HepG2 (cell line): ENCODE results near the gene TSPAN13. TPM values are rescaled to one million over a fixed set of nuclear protein-coding genes. Genes with fewer than 3 reads are reported as not detected.

Source experiments
- ATAC-seq: fragments of 200-7000 bp; cut with Tn5 transposase; 3 replicates; pipeline ENCODE4 v1.9.1; 2020; ENCODE audit warnings: mild to moderate bottlenecking, moderate library complexity
- BruUV-seq: library from RNA; stranded (reverse); fragments of 400-500 nt; replicated peaks from 2 replicates; lab custom pipeline; 2021; lab: Mats Ljungman, UMichigan
- CTCF ChIA-PET: fragments of 300-600 bp; formaldehyde crosslinking; extraction: SDS; loops from one replicate; lab custom pipeline; 2021; ENCODE audit warnings: low total read pairs, inconsistent platforms, low intra/inter-chr PET ratio; lab: Yijun Ruan, JAX
- POLR2A ChIA-PET: fragments of 350-600 bp; sonication (Branson Sonifier 250); formaldehyde crosslinking; loops from one replicate; lab custom pipeline; 2020; ENCODE audit warnings: antibody characterized with exemption, inconsistent platforms; lab: Yijun Ruan, JAX
- DNase-seq: peaks from one replicate; pipeline ENCODE4 v3.0.0-alpha.2; 2015; ENCODE audit warnings: low spot score
- FAIRE-seq: peaks from 3 replicates; lab custom pipeline; 2011; peaks lifted over from hg19 to GRCh38; lab: Jason Lieb, UNC
- H2AFZ ChIP-seq: one replicate; pipeline ENCODE4 v1.6.1; 2011; ENCODE audit warnings: low read length, inconsistent platforms
- H3K27ac ChIP-seq: fragments of 300-600 bp; 3 replicates; pipeline ENCODE4 v1.8.0; 2011; ENCODE audit warnings: mixed run types, mild to moderate bottlenecking, mixed read lengths, low read length, inconsistent platforms; ENCODE audit not compliant: insufficient read depth; ENCODE audit errors: extremely low read length
- H3K27me3 ChIP-seq, 2 experiments: fragments of 200-600 bp in 1 of 2; 2 replicates in 1 of 2; 3 replicates in 1 of 2; pipeline versions ENCODE4 v1.6.0 to v1.8.0; 2011; ENCODE audit warnings: low read length in 2 of 2, mild to moderate bottlenecking in 2 of 2, moderate library complexity in 2 of 2, inconsistent platforms in 1 of 2; ENCODE audit not compliant: insufficient read depth in 2 of 2, control insufficient read depth in 1 of 2
- H3K36me3 ChIP-seq, 2 experiments: fragments of 200-600 bp in 1 of 2; replicated peaks in 1 of 2; 2 replicates in 1 of 2; 3 replicates in 1 of 2; pipeline versions ENCODE4 v1.5.1 to v1.8.0; 2011; ENCODE audit warnings: low read length in 2 of 2, inconsistent platforms in 1 of 2; ENCODE audit not compliant: insufficient read depth in 2 of 2, control insufficient read depth in 1 of 2
- H3K4me1 ChIP-seq: 2 replicates; pipeline ENCODE4 v1.5.1; 2012; ENCODE audit warnings: low read length, inconsistent platforms; ENCODE audit not compliant: insufficient read depth
- H3K4me2 ChIP-seq: 2 replicates; pipeline ENCODE4 v1.6.0; 2011; ENCODE audit warnings: low read depth, low read length, inconsistent platforms
- H3K4me3 ChIP-seq, 3 experiments: fragments of 200-600 bp in 1 of 3; sonication (generic), shearing (Covaris generic) in 1 of 3; replicated peaks in 1 of 3; 2 replicates each; pipeline ENCODE4 v1.5.1; 2011 to 2016; ENCODE audit warnings: low read length in 3 of 3, inconsistent platforms in 2 of 3, low read depth in 2 of 3, mild to moderate bottlenecking in 2 of 3, control low read depth in 1 of 3, mixed read lengths in 1 of 3; ENCODE audit not compliant: insufficient read depth in 1 of 3
- H3K79me2 ChIP-seq: one replicate; pipeline ENCODE4 v1.6.1; 2011; ENCODE audit warnings: low read length, inconsistent platforms; ENCODE audit not compliant: insufficient read depth
- H3K9ac ChIP-seq: 2 replicates; pipeline ENCODE4 v1.6.0; 2011; ENCODE audit warnings: mild to moderate bottlenecking, low read depth, low read length, inconsistent platforms; ENCODE audit not compliant: insufficient read depth
- H3K9me3 ChIP-seq: 2 replicates; pipeline ENCODE4 v1.5.1; 2012; ENCODE audit warnings: mild to moderate bottlenecking, low read length
- H4K20me1 ChIP-seq: 2 replicates; pipeline ENCODE4 v1.6.0; 2011; ENCODE audit warnings: inconsistent platforms, mild to moderate bottlenecking, low read length, moderate library complexity; ENCODE audit not compliant: insufficient read depth
- FOXJ3 ChIP-seq: sonication (generic); formaldehyde crosslinking; IDR thresholded peaks from 2 replicates; pipeline ENCODE4 v1.4.0; 2020; ENCODE audit warnings: missing genetic modification reagents, mild to moderate bottlenecking, borderline replicate concordance
- GATAD1 ChIP-seq: IDR thresholded peaks from 2 replicates; pipeline ENCODE4 v1.6.1; 2016; ENCODE audit warnings: missing genetic modification reagents, missing compliant biosample characterization
- KLF16 ChIP-seq, 2 experiments: sonication (generic) in 1 of 2; formaldehyde crosslinking in 1 of 2; IDR thresholded peaks; 2 replicates each; pipeline versions ENCODE4 v1.6.1 to v1.8.0; 2016 to 2023; ENCODE audit warnings: missing genetic modification reagents in 2 of 2, missing compliant biosample characterization in 1 of 2
- MEF2D ChIP-seq: sonication (generic); formaldehyde crosslinking; IDR thresholded peaks from 2 replicates; pipeline ENCODE4 v1.5.1; 2020; ENCODE audit warnings: mild to moderate bottlenecking, missing genetic modification reagents
- NCOA2 ChIP-seq: sonication (generic); formaldehyde crosslinking; IDR thresholded peaks from 2 replicates; pipeline ENCODE4 v1.8.0; 2022; ENCODE audit warnings: inconsistent platforms
- ZNF660 ChIP-seq: sonication (generic); formaldehyde crosslinking; IDR thresholded peaks from 2 replicates; pipeline ENCODE4 v1.5.1; 2020; ENCODE audit warnings: mild to moderate bottlenecking, low read depth, missing genetic modification reagents, borderline replicate concordance
- ZNF878 ChIP-seq: sonication (generic); formaldehyde crosslinking; IDR thresholded peaks from 2 replicates; pipeline ENCODE4 v1.8.1; 2023; ENCODE audit warnings: mild to moderate bottlenecking, missing genetic modification reagents, moderate library complexity
- ZSCAN22 ChIP-seq: sonication (generic); formaldehyde crosslinking; IDR thresholded peaks from 2 replicates; pipeline ENCODE4 v1.4.0; 2020; ENCODE audit warnings: mild to moderate bottlenecking, missing genetic modification reagents
- WGBS: methylation state at CpG from one replicate; pipeline ENCODE4 v1.1.6; 2017; ENCODE audit warnings: low lambda C conversion rate; 5-methylcytosine and 5-hydroxymethylcytosine counted together
- in situ Hi-C: cut with HindIII; loops from 2 replicates; pipeline ENCODE4 v1.10.0; 2017; ENCODE audit warnings: low pct_unique_long_range_greater_than_20kb; ENCODE audit not compliant: extremely low pct_ligation_motif_present
- intact Hi-C: fragments of 100-400 bp; cut with micrococcal nuclease; formaldehyde crosslinking; loops from one replicate; pipeline ENCODE4 v1.10.0; 2022; ENCODE audit not compliant: unreplicated experiment
- polyA plus RNA-seq, 8 experiments: library from polyadenylated mRNA; depleted of rRNA in 3 of 8; stranded (reverse) in 7 of 8; unstranded in 1 of 8; fragments of >200 nt; fragmentation: Illumina TruSeq in 4 of 8; extraction: Trizol in 4 of 8; gene quantifications; 2 replicates each; pipeline versions ENCODE4 v1.2.1 to v1.2.3, GENCODE V29; 2011 to 2016; ENCODE audit warnings: low read depth in 4 of 8, missing spikeins in 1 of 8, mixed read lengths in 1 of 8; ENCODE audit not compliant: insufficient read depth in 1 of 8
- total RNA-seq, 5 experiments: library from RNA; depleted of rRNA; stranded (reverse); fragments of >200 nt; fragmentation: Illumina TruSeq; extraction: Trizol; gene quantifications; 2 replicates each; pipeline ENCODE4 v1.2.3, GENCODE V29; 2016; ENCODE audit warnings: low read depth in 1 of 5
- TF ChIP-seq, protein P1 (sequence below): sonication (generic); formaldehyde crosslinking; IDR thresholded peaks from one replicate; pipeline ENCODE4 v1.5.1; 2020; ENCODE audit warnings: mild to moderate bottlenecking, missing genetic modification reagents; ENCODE audit errors: not compliant biosample characterization
- TF ChIP-seq, protein P2 (sequence below), 2 experiments: sonication (generic) in 1 of 2; formaldehyde crosslinking in 1 of 2; IDR thresholded peaks; 2 replicates each; pipeline versions ENCODE4 v1.5.1 to v1.6.1; 2011 to 2020; ENCODE audit warnings: borderline replicate concordance in 1 of 2, low read depth in 1 of 2, low read length in 1 of 2, mild to moderate bottlenecking in 1 of 2, missing genetic modification reagents in 1 of 2, moderate library complexity in 1 of 2
- TF ChIP-seq, protein P3 (sequence below): sonication (generic); formaldehyde crosslinking; IDR thresholded peaks from 2 replicates; pipeline ENCODE4 v1.5.0; 2020; ENCODE audit warnings: missing genetic modification reagents

The TSPAN13 gene
- total and polyA plus RNA-seq, 2 of the 13 experiments (the other 11 are each of a cell fraction or from before 2014, with no cell fraction given): 5.8 to 6.2 TPM

DNA sequence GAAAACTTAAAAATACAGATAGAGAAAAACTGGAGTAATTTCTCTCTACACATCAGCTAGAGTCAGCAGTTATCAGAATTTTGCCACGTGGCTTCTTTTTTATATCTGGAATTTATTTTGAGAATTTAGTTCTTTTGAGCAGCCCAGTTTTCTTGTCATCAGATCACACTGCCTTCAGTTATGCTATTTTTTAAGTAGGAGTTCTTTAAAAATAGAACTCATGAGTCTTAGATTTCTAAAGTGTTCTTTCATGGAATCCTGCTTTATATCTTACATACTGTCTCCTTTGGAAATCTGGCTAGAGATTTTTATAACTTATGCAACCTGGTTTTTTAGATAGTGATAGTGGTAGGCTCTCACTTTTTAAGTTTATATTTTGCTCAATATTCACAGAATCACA is 27.0 kb downstream of the TSPAN13 start:
- Histone ChIP-seq H3K9ac (no peak overlapping the region), H3K27me3 (no peaks in the 10 kb centered on the region), H3K27ac (no peak overlapping the region), H3K79me2 (no peaks in the 10 kb centered on the region), H4K20me1 (no peaks in the 10 kb centered on the region), H3K9me3 (no peaks in the 10 kb centered on the region), H2AFZ (no peak overlapping the region), H3K4me3 (no peak overlapping the region), H3K4me1 (no peaks in the 10 kb centered on the region), H3K36me3 (no peaks in the 10 kb centered on the region), H3K4me2 (no peak overlapping the region)
- DNase-seq (no peak), ATAC-seq (no peak), FAIRE-seq (no peak)
- in situ Hi-C loops: no loop called here
- intact Hi-C loops: no loop called here
- BruUV-seq: no TSS peak
- WGBS: 44% methylated on average over 1 of the region's 1 CpG
- POLR2A ChIA-PET: no interaction called here
- TF ChIP-seq GATAD1 (no peak), MEF2D (CRISPR knock-in tag) (no peak), NCOA2 (CRISPR knock-in tag) (no peak), ZNF660 (no peak), ZNF878 (CRISPR knock-in tag) (no peak), KLF16 (CRISPR knock-in tag; IDR thresholded peaks at IDR 0.05) (no peak), ZSCAN22 (no peak), FOXJ3 (no peak)
- TF ChIP-seq, protein P1, sequence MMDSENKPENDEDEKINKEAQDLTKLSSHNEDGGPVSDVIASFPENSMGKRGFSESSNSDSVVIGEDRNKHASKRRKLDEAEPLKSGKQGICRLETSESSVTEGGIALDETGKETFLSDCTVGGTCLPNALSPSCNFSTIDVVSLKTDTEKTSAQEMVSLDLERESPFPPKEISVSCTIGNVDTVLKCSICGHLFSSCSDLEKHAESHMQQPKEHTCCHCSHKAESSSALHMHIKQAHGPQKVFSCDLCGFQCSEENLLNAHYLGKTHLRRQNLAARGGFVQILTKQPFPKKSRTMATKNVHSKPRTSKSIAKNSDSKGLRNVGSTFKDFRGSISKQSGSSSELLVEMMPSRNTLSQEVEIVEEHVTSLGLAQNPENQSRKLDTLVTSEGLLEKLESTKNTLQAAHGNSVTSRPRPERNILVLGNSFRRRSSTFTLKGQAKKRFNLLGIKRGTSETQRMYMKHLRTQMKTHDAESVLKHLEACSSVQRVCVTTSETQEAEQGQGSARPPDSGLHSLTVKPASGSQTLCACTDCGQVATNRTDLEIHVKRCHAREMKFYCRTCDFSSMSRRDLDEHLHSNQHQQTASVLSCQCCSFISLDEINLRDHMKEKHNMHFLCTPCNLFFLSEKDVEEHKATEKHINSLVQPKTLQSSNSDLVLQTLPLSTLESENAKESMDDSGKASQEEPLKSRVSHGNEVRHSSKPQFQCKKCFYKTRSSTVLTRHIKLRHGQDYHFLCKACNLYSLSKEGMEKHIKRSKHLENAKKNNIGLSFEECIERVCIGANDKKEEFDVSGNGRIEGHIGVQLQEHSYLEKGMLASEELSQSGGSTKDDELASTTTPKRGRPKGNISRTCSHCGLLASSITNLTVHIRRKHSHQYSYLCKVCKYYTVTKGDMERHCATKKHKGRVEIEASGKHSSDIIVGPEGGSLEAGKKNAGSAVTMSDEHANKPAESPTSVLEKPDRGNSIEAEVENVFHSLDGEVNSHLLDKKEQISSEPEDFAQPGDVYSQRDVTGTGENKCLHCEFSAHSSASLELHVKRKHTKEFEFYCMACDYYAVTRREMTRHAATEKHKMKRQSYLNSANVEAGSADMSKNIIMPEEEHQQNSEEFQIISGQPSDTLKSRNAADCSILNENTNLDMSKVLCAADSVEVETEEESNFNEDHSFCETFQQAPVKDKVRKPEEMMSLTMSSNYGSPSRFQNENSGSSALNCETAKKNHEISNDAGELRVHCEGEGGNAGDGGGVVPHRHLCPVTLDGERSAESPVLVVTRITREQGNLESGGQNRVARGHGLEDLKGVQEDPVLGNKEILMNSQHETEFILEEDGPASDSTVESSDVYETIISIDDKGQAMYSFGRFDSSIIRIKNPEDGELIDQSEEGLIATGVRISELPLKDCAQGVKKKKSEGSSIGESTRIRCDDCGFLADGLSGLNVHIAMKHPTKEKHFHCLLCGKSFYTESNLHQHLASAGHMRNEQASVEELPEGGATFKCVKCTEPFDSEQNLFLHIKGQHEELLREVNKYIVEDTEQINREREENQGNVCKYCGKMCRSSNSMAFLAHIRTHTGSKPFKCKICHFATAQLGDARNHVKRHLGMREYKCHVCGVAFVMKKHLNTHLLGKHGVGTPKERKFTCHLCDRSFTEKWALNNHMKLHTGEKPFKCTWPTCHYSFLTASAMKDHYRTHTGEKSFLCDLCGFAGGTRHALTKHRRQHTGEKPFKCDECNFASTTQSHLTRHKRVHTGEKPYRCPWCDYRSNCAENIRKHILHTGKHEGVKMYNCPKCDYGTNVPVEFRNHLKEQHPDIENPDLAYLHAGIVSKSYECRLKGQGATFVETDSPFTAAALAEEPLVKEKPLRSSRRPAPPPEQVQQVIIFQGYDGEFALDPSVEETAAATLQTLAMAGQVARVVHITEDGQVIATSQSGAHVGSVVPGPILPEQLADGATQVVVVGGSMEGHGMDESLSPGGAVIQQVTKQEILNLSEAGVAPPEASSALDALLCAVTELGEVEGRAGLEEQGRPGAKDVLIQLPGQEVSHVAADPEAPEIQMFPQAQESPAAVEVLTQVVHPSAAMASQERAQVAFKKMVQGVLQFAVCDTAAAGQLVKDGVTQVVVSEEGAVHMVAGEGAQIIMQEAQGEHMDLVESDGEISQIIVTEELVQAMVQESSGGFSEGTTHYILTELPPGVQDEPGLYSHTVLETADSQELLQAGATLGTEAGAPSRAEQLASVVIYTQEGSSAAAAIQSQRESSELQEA: no peak
- TF ChIP-seq, protein P2, sequence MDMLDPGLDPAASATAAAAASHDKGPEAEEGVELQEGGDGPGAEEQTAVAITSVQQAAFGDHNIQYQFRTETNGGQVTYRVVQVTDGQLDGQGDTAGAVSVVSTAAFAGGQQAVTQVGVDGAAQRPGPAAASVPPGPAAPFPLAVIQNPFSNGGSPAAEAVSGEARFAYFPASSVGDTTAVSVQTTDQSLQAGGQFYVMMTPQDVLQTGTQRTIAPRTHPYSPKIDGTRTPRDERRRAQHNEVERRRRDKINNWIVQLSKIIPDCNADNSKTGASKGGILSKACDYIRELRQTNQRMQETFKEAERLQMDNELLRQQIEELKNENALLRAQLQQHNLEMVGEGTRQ (IDR thresholded peaks at IDR 0.05; ENCODE audit: low read depth, low read length): no peak
- TF ChIP-seq, protein P2 (CRISPR knock-in tag; IDR thresholded peaks at IDR 0.05; ENCODE audit: borderline replicate concordance): no peak
- TF ChIP-seq, protein P3, sequence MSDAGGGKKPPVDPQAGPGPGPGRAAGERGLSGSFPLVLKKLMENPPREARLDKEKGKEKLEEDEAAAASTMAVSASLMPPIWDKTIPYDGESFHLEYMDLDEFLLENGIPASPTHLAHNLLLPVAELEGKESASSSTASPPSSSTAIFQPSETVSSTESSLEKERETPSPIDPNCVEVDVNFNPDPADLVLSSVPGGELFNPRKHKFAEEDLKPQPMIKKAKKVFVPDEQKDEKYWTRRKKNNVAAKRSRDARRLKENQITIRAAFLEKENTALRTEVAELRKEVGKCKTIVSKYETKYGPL (CRISPR knock-in tag): no peak
- CTCF ChIA-PET: no interaction called here
